Omental fat pad (tissue), 4 donors: ENCODE results near the gene KRTAP5-8. TPM values are rescaled to one million over a fixed set of nuclear protein-coding genes. Genes with fewer than 3 reads are reported as not detected.
"Not testable (repeated sequence)": the region's sequence is repeated elsewhere in the genome, so short reads cannot be mapped to it uniquely, and the experiment has no call there.

Source experiments
- ATAC-seq: fragments of 150-250 bp; one replicate; pipeline ENCODE4 v1.9.1; 2016; ENCODE audit warnings: mild to moderate bottlenecking, moderate library complexity; ENCODE audit not compliant: low FRiP score
- DNase-seq: peaks from one replicate; pipeline ENCODE4 v3.0.0-alpha.2; 2019; ENCODE audit warnings: low spot score
- CTCF ChIP-seq, 3 donors: fragments of 450-650 bp; IDR thresholded peaks; one replicate each; pipeline ENCODE4 v1.5.1; 2016 to 2017; ENCODE audit warnings: antibody characterized with exemption in 3 of 3, mild to moderate bottlenecking in 3 of 3, moderate library complexity in 2 of 3
- small RNA-seq: library from RNA; depleted of rRNA; stranded (forward); fragments of <200 nt; gene quantifications from one replicate; pipeline ENCODE3, GENCODE V24; 2016
- total RNA-seq, 4 donors: library from RNA; depleted of rRNA; stranded (reverse); fragments of >200 nt; gene quantifications; one replicate each; pipeline ENCODE4 v1.1.0, GENCODE V29; 2016

The KRTAP5-8 gene
- total RNA-seq, 4 donors from 2014 or later = not detected

- ATAC-seq (peak; percentile 45), DNase-seq (no peak)
- no peak for TF ChIP-seq CTCF (IDR thresholded peaks at IDR 0.05)
Measured at GRCh38 chr11:71580057-71581003, 42.5 kb downstream of the KRTAP5-8 start.

DNA sequence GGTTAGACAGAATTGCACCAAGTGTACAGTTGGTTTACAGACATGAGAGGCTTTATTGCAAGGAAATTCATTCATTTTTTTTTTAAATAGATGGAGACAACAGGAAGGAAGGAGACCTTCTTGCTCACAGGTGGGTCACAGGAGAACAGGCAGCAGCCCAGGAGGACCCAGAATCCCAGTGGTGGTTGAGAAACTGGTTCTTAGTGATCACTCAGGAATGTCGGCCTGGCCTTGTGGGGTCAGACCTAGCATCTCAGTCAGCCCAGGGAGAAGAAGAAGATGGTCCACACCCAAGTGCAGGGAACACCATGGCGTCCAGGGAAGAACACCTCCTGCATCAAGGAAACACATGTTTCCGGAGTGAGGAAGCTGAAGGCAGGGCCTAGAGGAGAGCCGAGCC is 44.0 kb downstream of the KRTAP5-8 start:
- DNase-seq = no peak
- no peak for TF ChIP-seq CTCF (IDR thresholded peaks at IDR 0.05)
- no peak for ATAC-seq

DNA sequence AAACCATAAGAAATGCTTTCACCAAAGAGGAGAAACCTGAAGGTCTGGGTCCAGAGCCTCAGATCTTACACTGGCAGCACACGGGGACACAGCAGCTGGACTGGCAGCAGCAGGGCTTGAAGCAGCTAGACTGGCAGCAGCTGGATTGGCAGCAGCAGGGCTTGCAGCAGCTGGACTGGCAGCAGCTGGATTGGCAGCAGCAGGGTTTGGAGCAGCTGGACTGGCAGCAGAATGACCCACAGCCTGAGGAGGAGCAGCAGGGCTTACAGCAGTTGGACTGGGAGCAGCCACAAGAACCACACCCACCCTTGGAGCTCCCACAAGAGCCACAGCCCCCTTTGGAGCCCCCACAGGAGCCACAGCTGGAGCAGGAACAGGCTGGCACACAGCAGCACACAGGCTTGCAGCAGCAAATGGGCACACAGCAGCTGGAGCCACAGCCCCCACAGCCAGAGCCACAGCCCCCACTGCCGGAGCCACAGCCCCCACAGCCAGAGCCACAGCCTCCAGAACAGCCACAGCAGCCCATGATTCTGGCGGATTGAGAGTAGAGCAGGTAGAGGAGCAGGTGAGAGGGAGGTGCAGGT is 44.6 kb downstream of the KRTAP5-8 start, which contains the start of gene KRTAP5-11:
KRTAP5-11 (minus strand) TSS at position 567 of the 587 bp plus-strand sequence; CDS start at position 529, 38 bp downstream.
- ATAC-seq (no peak), DNase-seq (no peak)
- TF ChIP-seq CTCF (IDR thresholded peaks at IDR 0.05) = no peak

DNA sequence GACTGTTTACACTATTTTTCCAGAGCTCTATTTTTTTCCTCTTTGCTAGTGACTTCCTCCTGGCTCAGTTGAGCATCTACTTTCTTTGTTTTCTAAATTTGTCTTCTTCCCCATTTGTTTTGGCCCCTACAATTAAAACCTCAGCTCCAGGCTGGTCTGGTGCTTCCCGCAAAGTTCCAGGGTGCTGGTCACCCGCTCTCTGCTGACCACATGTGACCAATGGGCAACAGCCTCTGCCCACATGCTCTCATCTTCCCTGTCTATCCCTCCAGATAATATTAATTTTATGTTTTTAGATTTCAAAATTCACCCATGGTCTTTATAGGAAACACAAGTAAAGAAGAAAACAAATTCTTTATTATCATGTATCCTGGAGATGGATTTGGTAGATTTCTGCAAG is 45.1 kb downstream of the KRTAP5-8 start:
- not testable (repeated sequence) for ATAC-seq, DNase-seq

DNA sequence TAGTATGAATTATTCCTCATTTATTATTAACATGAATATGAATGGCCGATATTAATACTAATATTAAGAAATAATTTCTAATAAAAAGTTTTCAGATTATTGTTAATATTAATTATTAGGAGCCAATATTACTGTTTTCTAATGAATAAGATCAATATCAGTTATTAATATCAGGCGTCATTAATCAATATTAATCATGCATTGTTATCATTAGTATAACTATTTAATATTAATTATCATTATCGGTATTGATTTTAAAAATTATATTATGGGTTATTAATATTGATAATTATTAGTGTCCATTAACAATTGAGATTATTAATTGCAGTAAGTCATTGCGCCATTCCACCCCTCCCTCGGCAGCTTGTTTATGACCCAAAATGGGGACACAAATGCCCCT is 47.8 kb downstream of the KRTAP5-8 start:
- not testable (repeated sequence) for ATAC-seq

GRCh38 chr11:71588314-71588713 is 50.5 kb downstream of the KRTAP5-8 start:
- not testable (repeated sequence) for DNase-seq

More for the DNA sequence above, 47.8 kb downstream of the KRTAP5-8 start:
- not testable (repeated sequence) for DNase-seq

More at GRCh38 chr11:71588314-71588713, 50.5 kb downstream of the KRTAP5-8 start:
- ATAC-seq = not testable (repeated sequence)

Small RNA genes lying within 50 kb of the gene (small RNA-seq; reads per million reads assigned to genes)
- gene AP000867.1 (not detected), gene KRTAP5-14P (not detected)

Other genes with a start within 250 kb of the KRTAP5-8 start
- gene DHCR7, start 89.6 kb upstream of the KRTAP5-8 start, total RNA-seq = 10 to 100 TPM; 12.9 to 76.5 (median 37.4) TPM
- gene NADSYN1, start 84.8 kb upstream of the KRTAP5-8 start, total RNA-seq = 10 to 100 TPM; 42.9 to 78.2 (median 64.1) TPM
- gene KRTAP5-7, start 10.8 kb upstream of the KRTAP5-8 start, total RNA-seq = under 1 TPM in 1 of 4 donors, not detected in 3; 0.28 TPM
- gene KRTAP5-9, start 10.4 kb downstream of the KRTAP5-8 start, total RNA-seq = under 1 TPM in 1 of 4 donors, not detected in 3; 0.37 TPM
- not detected for gene KRTAP5-10, start 27.5 kb downstream of the KRTAP5-8 start, total RNA-seq
- not detected for gene KRTAP5-11, start 44.9 kb downstream of the KRTAP5-8 start, total RNA-seq